Measurements from ENCODE around the gene NSG2.

DNA sequence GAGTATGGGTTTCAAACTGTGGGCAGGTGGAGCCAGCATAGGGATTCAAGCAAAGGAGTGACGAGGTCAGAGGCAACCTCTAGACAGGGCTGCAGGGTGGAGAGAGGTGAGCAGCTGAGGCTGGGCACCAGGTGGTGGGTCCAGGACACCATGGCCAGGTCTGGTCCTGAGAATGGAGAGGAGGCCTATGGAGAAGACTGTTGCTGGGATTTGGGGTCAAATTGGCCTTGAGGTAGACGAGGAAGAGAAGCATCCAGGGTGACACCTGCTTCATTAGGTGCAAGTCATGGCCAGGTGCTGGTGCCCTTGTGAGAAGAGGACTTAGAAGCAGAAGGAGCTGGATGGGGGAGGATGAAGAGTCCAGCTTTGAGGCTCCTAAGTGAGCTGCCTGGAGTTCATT, 99.6 kb downstream of the NSG2 start:
- TF ChIP-seq CTCF (IDR thresholded peaks at IDR 0.05) (no peak), ZFX (IDR thresholded peaks at IDR 0.05; ENCODE audit: borderline replicate concordance) (no peak)
